Measurements from ENCODE around the gene SOCS3.

The SOCS3 gene

GRCh38 chr17:78359997-78360370, at the start of gene SOCS3:
Gene SOCS3 (minus strand): TSS chr17:78360077. CDS start chr17:78359095, 982 bp downstream.
- H3K9me3 ChIP-seq (ENCODE audit: low read depth, low read length), result no peaks in the 10 kb centered on the region
- H3K36me3 ChIP-seq (ENCODE audit: insufficient read depth, low read length), result peaks cover 5% of the 10 kb centered on the region; the same call in 1 of the 2 replicates
- H3K9ac ChIP-seq (ENCODE audit: insufficient read length), result peak within 1 kb of the TSS; percentile 87
- peak; percentile 55; the same call in 1 of the 2 replicates for TF ChIP-seq POLR2AphosphoS5 (IDR thresholded peaks at IDR 0.05; ENCODE audit: borderline replicate concordance, low read depth, low read length)
- no peak for TF ChIP-seq EZH2 (IDR thresholded peaks at IDR 0.05)
- TF ChIP-seq FOXP2 (optimal IDR thresholded peaks at IDR 0.05; ENCODE audit: control extremely low read depth, extremely low read length, insufficient read depth), result peak; percentile 26
- peak within 1 kb of the TSS; percentile 82 for H3K4me3 ChIP-seq
- peak; percentile 51 for DNase-seq (ENCODE audit: low read depth, low spot score)
- H3K27ac ChIP-seq, result peak within 1 kb of the TSS; percentile 42; the same call in 1 of the 2 replicates

DNA sequence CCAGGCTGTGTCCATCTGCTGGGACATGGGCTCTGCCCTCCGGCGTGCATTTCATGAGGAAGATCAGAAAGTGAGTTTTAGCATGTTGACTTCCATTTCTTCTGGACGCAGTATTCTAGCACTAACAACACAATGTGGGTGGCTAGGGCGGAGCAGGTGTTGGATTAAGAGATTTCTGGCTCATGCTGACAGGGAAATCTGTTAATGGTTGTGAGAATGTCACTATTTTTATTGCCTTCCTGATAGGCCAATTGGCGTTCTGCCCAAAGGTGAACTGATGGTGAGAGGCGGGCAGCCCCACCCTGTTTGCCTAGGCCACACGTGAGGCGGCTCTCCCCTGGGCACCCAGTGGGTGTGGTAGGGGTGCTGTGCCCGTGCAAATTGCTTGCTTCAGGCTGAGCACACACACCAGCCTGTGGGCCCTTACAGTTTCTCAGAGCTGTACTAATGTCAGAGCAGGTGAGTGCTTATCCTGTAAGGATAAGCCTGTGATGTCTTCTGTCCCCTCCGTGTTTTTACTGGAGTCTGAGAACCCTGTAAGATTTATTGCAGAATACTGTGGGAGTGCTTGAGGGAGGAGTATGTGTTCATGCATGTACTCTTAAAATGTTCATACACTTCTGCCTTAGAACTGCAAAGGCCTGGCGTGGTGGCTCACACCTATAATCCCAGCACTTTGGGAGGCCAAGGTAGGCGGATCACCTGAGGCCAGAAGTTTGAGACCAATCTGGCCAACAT, 49.5 kb upstream of the SOCS3 start:
- Histone ChIP-seq H3K27ac (no peak overlapping the region), H3K36me3 (ENCODE audit: insufficient read depth, low read length) (peaks cover 7% of the 10 kb centered on the region; the same call in 1 of the 2 replicates), H3K9ac (ENCODE audit: insufficient read length) (no peak overlapping the region), H3K9me3 (ENCODE audit: low read depth, low read length) (no peaks in the 10 kb centered on the region), H3K4me3 (no peak overlapping the region)
- TF ChIP-seq POLR2AphosphoS5 (IDR thresholded peaks at IDR 0.05; ENCODE audit: borderline replicate concordance, low read depth, low read length) (no peak), FOXP2 (optimal IDR thresholded peaks at IDR 0.05; ENCODE audit: control extremely low read depth, extremely low read length, insufficient read depth) (no peak), EZH2 (IDR thresholded peaks at IDR 0.05) (no peak)
- DNase-seq (ENCODE audit: low read depth, low spot score), result no peak

- no peaks in the 10 kb centered on the region for H3K9me3 ChIP-seq (ENCODE audit: low read depth, low read length)
- no peak overlapping the region for H3K27ac ChIP-seq
- TF ChIP-seq EZH2 (IDR thresholded peaks at IDR 0.05), result no peak
- TF ChIP-seq FOXP2 (optimal IDR thresholded peaks at IDR 0.05; ENCODE audit: control extremely low read depth, extremely low read length, insufficient read depth), result no peak
- TF ChIP-seq POLR2AphosphoS5 (IDR thresholded peaks at IDR 0.05; ENCODE audit: borderline replicate concordance, low read depth, low read length), result no peak
- H3K36me3 ChIP-seq (ENCODE audit: insufficient read depth, low read length), result peaks cover 15% of the 10 kb centered on the region; the same call in 1 of the 2 replicates
- H3K9ac ChIP-seq (ENCODE audit: insufficient read length), result no peak overlapping the region
- no peak for DNase-seq (ENCODE audit: low read depth, low spot score)
- no peak overlapping the region for H3K4me3 ChIP-seq
Observed at GRCh38 chr17:78408476-78409050, 48.7 kb upstream of the SOCS3 start.

- no peak for DNase-seq (ENCODE audit: low read depth, low spot score)
- Histone ChIP-seq H3K27ac (no peak overlapping the region), H3K9ac (ENCODE audit: insufficient read length) (no peak overlapping the region), H3K9me3 (ENCODE audit: low read depth, low read length) (no peaks in the 10 kb centered on the region), H3K36me3 (ENCODE audit: insufficient read depth, low read length) (peaks cover 25% of the 10 kb centered on the region; the same call in 1 of the 2 replicates), H3K4me3 (no peak overlapping the region)
- no peak for TF ChIP-seq POLR2AphosphoS5 (IDR thresholded peaks at IDR 0.05; ENCODE audit: borderline replicate concordance, low read depth, low read length)
- no peak for TF ChIP-seq FOXP2 (optimal IDR thresholded peaks at IDR 0.05; ENCODE audit: control extremely low read depth, extremely low read length, insufficient read depth)
- no peak for TF ChIP-seq EZH2 (IDR thresholded peaks at IDR 0.05)
Observed at GRCh38 chr17:78407387-78408000, 47.6 kb upstream of the SOCS3 start.

- no peak overlapping the region for H3K4me3 ChIP-seq
- no peak overlapping the region for H3K27ac ChIP-seq
- no peak for TF ChIP-seq POLR2AphosphoS5 (IDR thresholded peaks at IDR 0.05; ENCODE audit: borderline replicate concordance, low read depth, low read length)
- no peak for TF ChIP-seq EZH2 (IDR thresholded peaks at IDR 0.05)
- H3K9ac ChIP-seq (ENCODE audit: insufficient read length), result no peak overlapping the region
- H3K9me3 ChIP-seq (ENCODE audit: low read depth, low read length), result no peaks in the 10 kb centered on the region
- H3K36me3 ChIP-seq (ENCODE audit: insufficient read depth, low read length), result peaks cover 27% of the 10 kb centered on the region; the same call in 1 of the 2 replicates
- DNase-seq (ENCODE audit: low read depth, low spot score), result no peak
Observed at GRCh38 chr17:78406920-78407319, 47.0 kb upstream of the SOCS3 start.

- H3K27ac ChIP-seq, result no peak overlapping the region
- H3K36me3 ChIP-seq (ENCODE audit: insufficient read depth, low read length), result peaks cover 31% of the 10 kb centered on the region; the same call in 1 of the 2 replicates
- no peaks in the 10 kb centered on the region for H3K9me3 ChIP-seq (ENCODE audit: low read depth, low read length)
- H3K4me3 ChIP-seq, result no peak overlapping the region
- no peak overlapping the region for H3K9ac ChIP-seq (ENCODE audit: insufficient read length)
- TF ChIP-seq POLR2AphosphoS5 (IDR thresholded peaks at IDR 0.05; ENCODE audit: borderline replicate concordance, low read depth, low read length) (no peak), FOXP2 (optimal IDR thresholded peaks at IDR 0.05; ENCODE audit: control extremely low read depth, extremely low read length, insufficient read depth) (no peak), EZH2 (IDR thresholded peaks at IDR 0.05) (no peak)
- no peak for DNase-seq (ENCODE audit: low read depth, low spot score)
Observed at GRCh38 chr17:78406396-78406795, 46.5 kb upstream of the SOCS3 start.

DNA sequence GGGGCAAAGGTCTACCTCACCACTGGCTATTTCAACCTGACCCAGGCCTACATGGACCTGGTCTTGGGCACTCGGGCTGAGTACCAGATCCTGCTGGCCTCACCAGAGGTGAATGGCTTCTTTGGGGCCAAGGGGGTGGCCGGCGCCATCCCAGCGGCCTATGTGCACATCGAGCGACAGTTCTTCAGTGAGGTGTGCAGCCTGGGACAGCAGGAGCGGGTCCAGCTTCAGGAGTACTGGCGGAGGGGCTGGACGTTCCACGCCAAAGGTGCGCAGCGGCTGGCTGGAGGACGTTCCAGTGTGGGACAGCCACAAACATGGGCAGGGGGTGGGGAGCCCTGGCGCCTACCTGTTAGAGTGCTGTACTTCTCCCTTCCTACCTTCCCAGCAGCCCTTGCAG, 43.9 kb upstream of the SOCS3 start:
- no peak for DNase-seq (ENCODE audit: low read depth, low spot score)
- H3K4me3 ChIP-seq, result no peak overlapping the region
- no peaks in the 10 kb centered on the region for H3K9me3 ChIP-seq (ENCODE audit: low read depth, low read length)
- no peak overlapping the region for H3K9ac ChIP-seq (ENCODE audit: insufficient read length)
- no peak overlapping the region for H3K27ac ChIP-seq
- no peak for TF ChIP-seq POLR2AphosphoS5 (IDR thresholded peaks at IDR 0.05; ENCODE audit: borderline replicate concordance, low read depth, low read length)
- no peak for TF ChIP-seq EZH2 (IDR thresholded peaks at IDR 0.05)
- no peak for TF ChIP-seq FOXP2 (optimal IDR thresholded peaks at IDR 0.05; ENCODE audit: control extremely low read depth, extremely low read length, insufficient read depth)
- H3K36me3 ChIP-seq (ENCODE audit: insufficient read depth, low read length), result peaks cover 55% of the 10 kb centered on the region; the same call in 1 of the 2 replicates

GRCh38 chr17:78401891-78402290, 42.0 kb upstream of the SOCS3 start:
- peaks cover 69% of the 10 kb centered on the region; the same call in 1 of the 2 replicates for H3K36me3 ChIP-seq (ENCODE audit: insufficient read depth, low read length)
- H3K4me3 ChIP-seq, result no peak overlapping the region
- H3K27ac ChIP-seq, result no peak overlapping the region
- no peaks in the 10 kb centered on the region for H3K9me3 ChIP-seq (ENCODE audit: low read depth, low read length)
- no peak for TF ChIP-seq EZH2 (IDR thresholded peaks at IDR 0.05)
- no peak for TF ChIP-seq POLR2AphosphoS5 (IDR thresholded peaks at IDR 0.05; ENCODE audit: borderline replicate concordance, low read depth, low read length)
- TF ChIP-seq FOXP2 (optimal IDR thresholded peaks at IDR 0.05; ENCODE audit: control extremely low read depth, extremely low read length, insufficient read depth), result no peak
- H3K9ac ChIP-seq (ENCODE audit: insufficient read length), result no peak overlapping the region
- DNase-seq (ENCODE audit: low read depth, low spot score), result no peak

Data from SK-N-MC (cell line).